Stimulated activated CD4-positive, alpha-beta T cell treated with anti-CD3 and anti-CD28 coated beads, Interleukin-4, amount 100 ng/mL, for 1 hour (primary cell): Measurements from ENCODE around the gene PITPNM3.
"Not testable (repeated sequence)": the region's sequence is repeated elsewhere in the genome, so short reads cannot be mapped to it uniquely, and the experiment has no call there.

Experiments used
- DNase-seq: peaks from one replicate; pipeline ENCODE4 v3.0.0-alpha.2; 2020

Gene PITPNM3

GRCh38 chr17:6497496-6498221 is 58.7 kb downstream of the PITPNM3 start:
- no peak for DNase-seq

GRCh38 chr17:6496640-6497441 is 59.5 kb downstream of the PITPNM3 start:
- DNase-seq = no peak

DNA sequence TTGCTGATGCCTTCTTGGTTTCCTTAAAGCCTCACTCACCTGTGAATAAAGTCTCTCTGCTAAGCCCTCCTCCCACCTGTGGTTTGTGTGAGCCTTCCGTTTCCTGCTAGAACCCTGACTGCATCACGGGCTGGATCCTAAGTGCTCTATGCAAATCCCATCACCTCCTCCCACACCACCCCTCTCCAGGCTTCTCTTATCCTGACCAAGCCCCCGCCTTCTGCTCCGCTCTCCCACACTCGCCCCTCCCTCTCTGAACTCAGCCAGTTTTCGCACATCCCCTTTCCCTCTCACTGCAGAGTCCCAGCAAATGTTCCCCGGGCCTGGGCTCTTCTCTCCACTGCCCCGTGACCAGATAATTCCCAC is 60.3 kb downstream of the PITPNM3 start:
- DNase-seq = no peak

- no peak for DNase-seq
These were observed 60.8 kb downstream of the PITPNM3 start for GRCh38 chr17:6495450-6496115.

- no peak for DNase-seq
These were observed 62.0 kb downstream of the PITPNM3 start for GRCh38 chr17:6494239-6494941.

DNA sequence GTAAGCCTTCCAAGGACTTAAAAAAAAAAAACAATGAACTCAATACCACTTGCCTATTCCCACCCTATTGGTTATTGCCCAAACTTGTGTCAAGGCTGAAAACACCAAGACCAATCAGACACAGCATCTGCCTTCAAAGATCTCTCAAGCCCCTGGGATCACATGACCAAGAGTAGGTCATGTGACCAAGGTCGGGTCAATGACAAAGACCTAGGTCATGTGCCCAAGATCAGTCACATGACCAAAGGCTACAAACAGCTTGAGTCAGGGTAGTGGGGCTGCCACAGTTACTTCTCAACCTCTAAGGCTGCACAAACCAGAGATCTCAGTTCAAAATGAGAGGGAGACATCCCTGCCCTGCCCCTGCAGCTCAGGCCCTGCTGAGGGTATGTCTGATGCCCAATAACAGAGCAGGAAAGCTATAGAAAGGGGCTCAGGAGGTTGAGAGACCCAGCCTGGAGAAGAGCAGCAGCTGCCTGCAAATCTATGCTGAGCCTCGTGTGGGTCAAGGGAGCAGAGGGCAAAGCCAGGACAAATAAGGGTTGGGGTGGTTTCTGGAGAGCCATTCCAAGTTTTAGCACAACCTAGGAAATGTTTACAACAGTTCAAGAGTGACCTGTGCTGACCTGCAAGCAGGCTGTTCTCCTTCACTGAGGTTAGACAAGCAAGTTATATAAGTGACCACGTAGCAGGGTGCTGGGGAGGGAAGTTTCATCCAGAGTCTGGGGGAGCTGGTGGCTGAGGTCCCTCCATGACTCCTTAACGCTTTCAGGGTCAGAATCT is 63.3 kb downstream of the PITPNM3 start:
- no peak for DNase-seq

- DNase-seq = no peak
These were observed 65.2 kb downstream of the PITPNM3 start for GRCh38 chr17:6491071-6491700.

- no peak for DNase-seq
These were observed 67.3 kb downstream of the PITPNM3 start for GRCh38 chr17:6489016-6489550.

GRCh38 chr17:6488008-6488539 is 68.3 kb downstream of the PITPNM3 start:
- DNase-seq = no peak

DNA sequence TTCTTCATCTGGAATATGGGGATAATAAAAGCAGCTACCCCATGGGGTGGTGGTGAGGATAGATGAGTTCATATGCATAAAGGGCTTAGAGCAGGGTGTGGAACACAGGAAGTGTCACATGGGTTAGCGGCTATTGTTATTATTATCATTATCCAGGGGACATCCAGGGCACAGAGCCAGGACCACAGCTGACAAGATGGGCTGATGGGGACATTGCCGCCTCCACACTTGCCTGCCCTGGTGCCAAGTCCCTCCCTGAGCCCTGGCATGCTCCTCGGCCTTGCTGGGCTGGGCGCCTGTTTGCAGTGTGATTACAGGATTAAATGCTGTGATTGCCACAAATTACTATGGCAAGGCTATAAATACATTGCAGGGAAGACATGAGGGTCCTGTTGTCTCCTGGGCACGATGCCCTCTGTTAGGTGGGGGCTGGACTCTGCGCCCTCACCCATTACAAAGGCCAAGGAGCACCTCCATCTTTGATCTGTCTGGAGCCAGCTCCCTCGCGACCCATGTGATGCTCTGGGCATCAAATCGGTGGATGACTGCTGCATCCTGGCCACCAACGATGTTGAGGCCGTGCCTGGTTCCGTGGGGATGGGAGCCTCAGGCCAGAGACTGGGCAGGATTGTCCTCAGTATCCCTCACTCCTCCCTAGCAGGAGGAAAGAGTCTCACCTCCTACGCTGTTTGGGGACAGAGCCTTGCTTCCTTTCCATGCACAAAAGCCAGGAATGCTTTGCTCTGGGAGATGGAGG is 68.9 kb downstream of the PITPNM3 start:
- DNase-seq = no peak

DNA sequence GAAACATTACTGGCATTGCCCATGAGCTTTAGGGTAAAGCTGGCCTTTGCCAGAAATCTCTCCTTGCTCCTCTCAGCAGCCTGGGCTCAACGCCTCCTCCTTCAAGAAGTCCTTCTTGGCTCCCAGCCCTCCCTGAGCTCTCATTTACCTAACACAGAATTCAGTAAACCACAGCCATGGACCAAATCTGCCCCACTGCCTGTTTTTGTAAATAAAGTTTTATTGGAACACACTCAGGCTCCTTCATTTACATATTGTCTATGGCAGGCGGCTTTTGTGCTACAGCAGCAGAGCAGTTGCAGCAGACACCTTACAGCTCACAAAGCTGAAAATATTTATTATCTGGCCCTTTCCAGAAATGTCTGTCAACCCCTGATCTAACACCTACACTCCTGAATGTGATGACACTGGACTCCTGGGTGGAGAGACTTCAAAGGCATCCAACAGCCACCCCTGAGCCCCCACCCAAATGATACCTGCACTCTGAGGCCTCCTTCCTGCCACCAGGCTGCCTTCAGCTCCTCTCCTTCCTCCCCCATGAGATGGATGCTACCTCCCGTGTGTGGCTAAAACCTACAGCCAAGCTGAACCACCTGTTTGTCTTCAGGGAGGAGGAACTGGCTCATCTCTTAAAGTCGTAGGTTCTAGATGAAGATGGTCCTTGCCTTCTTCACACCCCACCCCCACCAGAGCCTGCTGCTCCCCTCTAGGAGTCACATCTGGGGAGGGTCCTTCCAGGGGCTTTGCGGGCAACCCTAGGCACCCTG is 70.5 kb downstream of the PITPNM3 start:
- no peak for DNase-seq

- DNase-seq = no peak
These were observed 72.8 kb downstream of the PITPNM3 start for GRCh38 chr17:6483507-6483906.

- DNase-seq = not testable (repeated sequence)
These were observed 73.6 kb downstream of the PITPNM3 start for GRCh38 chr17:6482796-6483195.

GRCh38 chr17:6482105-6482455 is 74.3 kb downstream of the PITPNM3 start:
- DNase-seq = no peak

GRCh38 chr17:6480303-6480675 is 76.1 kb downstream of the PITPNM3 start:
- no peak for DNase-seq

- DNase-seq = no peak
These were observed 76.6 kb downstream of the PITPNM3 start for GRCh38 chr17:6479622-6480302.

GRCh38 chr17:6478486-6478885 is 77.9 kb downstream of the PITPNM3 start:
- no peak for DNase-seq

DNA sequence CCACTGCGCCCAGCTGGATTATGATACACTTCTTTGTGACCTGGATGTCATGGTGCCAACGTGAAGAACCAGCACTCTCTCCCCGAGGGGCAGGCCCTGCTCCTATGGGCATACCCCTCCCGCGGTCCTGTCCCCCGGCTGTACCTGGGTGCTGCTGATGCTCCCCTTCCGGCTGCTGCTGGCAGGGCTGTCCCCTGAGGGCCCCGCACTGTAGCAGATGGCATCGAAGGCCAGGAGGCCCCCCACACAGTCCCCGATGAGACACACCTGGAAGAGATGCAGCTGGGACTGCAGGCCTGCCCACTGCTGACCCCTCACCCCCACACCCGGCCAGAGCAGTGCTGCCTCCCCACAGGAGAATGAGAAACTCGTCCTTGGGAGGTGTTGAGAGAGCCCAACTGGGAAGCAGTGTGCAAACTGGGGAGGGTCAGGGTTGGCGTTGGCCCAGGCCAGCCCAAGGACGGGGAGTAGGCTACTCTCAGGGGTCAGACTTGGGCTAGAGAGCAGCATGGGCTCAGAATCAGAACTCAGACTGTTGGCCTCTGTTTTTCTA is 78.4 kb downstream of the PITPNM3 start:
- DNase-seq = no peak

GRCh38 chr17:6476810-6477179 is 79.6 kb downstream of the PITPNM3 start:
- no peak for DNase-seq
